Measurements from ENCODE around the gene MYBL2.

- TF ChIP-seq CTCF (IDR thresholded peaks at IDR 0.05; ENCODE audit: poor library complexity): no peak
- no peak for TF ChIP-seq EZH2 (IDR thresholded peaks at IDR 0.05; ENCODE audit: borderline replicate concordance)
Measured at GRCh38 chr20:43631598-43631997, 35.3 kb upstream of the MYBL2 start.
